ENCODE data around the gene MYLIP. TPM values are rescaled to one million over a fixed set of nuclear protein-coding genes. Genes with fewer than 3 reads are reported as not detected.

MYLIP gene
- total RNA-seq, 4 donors from 2014 or later: 49.9 to 131 (median 79.3) TPM

GRCh38 chr6:16090920-16091319, 38.0 kb upstream of the MYLIP start:
- Histone ChIP-seq H3K27me3 (no peaks in the 10 kb centered on the region), H3K27ac (no peak overlapping the region), H3K4me3 (no peak overlapping the region), H3K4me1 (no peaks in the 10 kb centered on the region), H3K9me3 (no peaks in the 10 kb centered on the region), H3K36me3 (no peaks in the 10 kb centered on the region)
- TF ChIP-seq EP300 (IDR thresholded peaks at IDR 0.05): no peak
- no peak for TF ChIP-seq POLR2AphosphoS5 (IDR thresholded peaks at IDR 0.05)
- TF ChIP-seq, protein P1, sequence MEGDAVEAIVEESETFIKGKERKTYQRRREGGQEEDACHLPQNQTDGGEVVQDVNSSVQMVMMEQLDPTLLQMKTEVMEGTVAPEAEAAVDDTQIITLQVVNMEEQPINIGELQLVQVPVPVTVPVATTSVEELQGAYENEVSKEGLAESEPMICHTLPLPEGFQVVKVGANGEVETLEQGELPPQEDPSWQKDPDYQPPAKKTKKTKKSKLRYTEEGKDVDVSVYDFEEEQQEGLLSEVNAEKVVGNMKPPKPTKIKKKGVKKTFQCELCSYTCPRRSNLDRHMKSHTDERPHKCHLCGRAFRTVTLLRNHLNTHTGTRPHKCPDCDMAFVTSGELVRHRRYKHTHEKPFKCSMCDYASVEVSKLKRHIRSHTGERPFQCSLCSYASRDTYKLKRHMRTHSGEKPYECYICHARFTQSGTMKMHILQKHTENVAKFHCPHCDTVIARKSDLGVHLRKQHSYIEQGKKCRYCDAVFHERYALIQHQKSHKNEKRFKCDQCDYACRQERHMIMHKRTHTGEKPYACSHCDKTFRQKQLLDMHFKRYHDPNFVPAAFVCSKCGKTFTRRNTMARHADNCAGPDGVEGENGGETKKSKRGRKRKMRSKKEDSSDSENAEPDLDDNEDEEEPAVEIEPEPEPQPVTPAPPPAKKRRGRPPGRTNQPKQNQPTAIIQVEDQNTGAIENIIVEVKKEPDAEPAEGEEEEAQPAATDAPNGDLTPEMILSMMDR (IDR thresholded peaks at IDR 0.05): no peak
- no peak for TF ChIP-seq POLR2A (IDR thresholded peaks at IDR 0.05)
- no peak for ATAC-seq
- 67 to 95% methylated on average over 1 of the region's 1 CpG for WGBS, 2 donors (ENCODE audit: low coverage in 1 of 2)

GRCh38 chr6:16092140-16092539, 36.7 kb upstream of the MYLIP start:
- Histone ChIP-seq H3K4me1 (no peaks in the 10 kb centered on the region), H3K9me3 (no peaks in the 10 kb centered on the region), H3K4me3 (no peak overlapping the region), H3K27ac (no peak overlapping the region), H3K27me3 (no peaks in the 10 kb centered on the region), H3K36me3 (no peaks in the 10 kb centered on the region)
- ATAC-seq: no peak
- 84 to 93% methylated on average over 2 to 4 of the region's 4 CpGs for whole genome bisulfite sequencing, 2 donors (ENCODE audit: low coverage in 1 of 2)
- TF ChIP-seq POLR2A (IDR thresholded peaks at IDR 0.05) (no peak), POLR2AphosphoS5 (IDR thresholded peaks at IDR 0.05) (no peak), EP300 (IDR thresholded peaks at IDR 0.05) (no peak)
- TF ChIP-seq, protein P1 (IDR thresholded peaks at IDR 0.05): no peak

GRCh38 chr6:16092990-16093389, 35.9 kb upstream of the MYLIP start:
- 80 to 82% methylated on average over 2 to 5 of the region's 5 CpGs for WGBS, 2 donors (ENCODE audit: low coverage in 1 of 2)
- no peak overlapping the region for H3K27ac ChIP-seq
- no peaks in the 10 kb centered on the region for H3K36me3 ChIP-seq
- TF ChIP-seq EP300 (IDR thresholded peaks at IDR 0.05): no peak
- no peak for TF ChIP-seq POLR2AphosphoS5 (IDR thresholded peaks at IDR 0.05)
- no peak for ATAC-seq
- no peak overlapping the region for H3K4me3 ChIP-seq
- no peaks in the 10 kb centered on the region for H3K9me3 ChIP-seq
- no peaks in the 10 kb centered on the region for H3K4me1 ChIP-seq
- no peaks in the 10 kb centered on the region for H3K27me3 ChIP-seq

- Histone ChIP-seq H3K36me3 (no peaks in the 10 kb centered on the region), H3K4me3 (no peak overlapping the region), H3K9me3 (no peaks in the 10 kb centered on the region), H3K27me3 (no peaks in the 10 kb centered on the region), H3K27ac (no peak overlapping the region), H3K4me1 (no peaks in the 10 kb centered on the region)
- TF ChIP-seq, protein P1 (IDR thresholded peaks at IDR 0.05): no peak
- TF ChIP-seq EP300 (IDR thresholded peaks at IDR 0.05): no peak
- no peak for TF ChIP-seq POLR2A (IDR thresholded peaks at IDR 0.05)
- WGBS, 2 donors (ENCODE audit: low coverage in 1 of 2): 53 to 86% methylated on average over 5 to 6 of the region's 6 CpGs
- no peak for ATAC-seq
Observed at GRCh38 chr6:16095180-16095579, 33.7 kb upstream of the MYLIP start.

GRCh38 chr6:16097382-16098171, 31.3 kb upstream of the MYLIP start:
- WGBS, 2 donors (ENCODE audit: low coverage in 1 of 2): 90 to 95% methylated on average over 3 to 4 of the region's 6 CpGs
- no peak for ATAC-seq
- no peaks in the 10 kb centered on the region for H3K4me1 ChIP-seq
- no peaks in the 10 kb centered on the region for H3K27me3 ChIP-seq
- no peak overlapping the region for H3K27ac ChIP-seq
- H3K36me3 ChIP-seq: no peaks in the 10 kb centered on the region
- no peak overlapping the region for H3K4me3 ChIP-seq
- TF ChIP-seq EP300 (IDR thresholded peaks at IDR 0.05): no peak
- TF ChIP-seq POLR2A (IDR thresholded peaks at IDR 0.05): no peak
- TF ChIP-seq, protein P1 (IDR thresholded peaks at IDR 0.05): no peak
- no peak for TF ChIP-seq POLR2AphosphoS5 (IDR thresholded peaks at IDR 0.05)
- no peaks in the 10 kb centered on the region for H3K9me3 ChIP-seq

Measured in gastroesophageal sphincter (tissue), 4 donors.